ENCODE measurements around the gene TXNL4B.

TXNL4B gene

GRCh38 chr16:72093448-72094265 is at the start of gene TXNL4B, which contains the start of gene DHX38 (continued):
- TF ChIP-seq ZNF561 (tag by site-specific recombination; IDR thresholded peaks at IDR 0.05; ENCODE audit: borderline replicate concordance) (peak; percentile 80), GLIS2 (tag by site-specific recombination; IDR thresholded peaks at IDR 0.05) (no peak), ZNF24 (tag by site-specific recombination; IDR thresholded peaks at IDR 0.05) (0 out of 2 replicates have a peak, but pooled peaks have one; percentile 18), ZNF830 (tag by site-specific recombination; IDR thresholded peaks at IDR 0.05; ENCODE audit: low read depth) (no peak), ZNF239 (tag by site-specific recombination; IDR thresholded peaks at IDR 0.05) (no peak), ZNF777 (tag by site-specific recombination; IDR thresholded peaks at IDR 0.05; ENCODE audit: borderline replicate concordance) (no peak), YY2 (tag by site-specific recombination; IDR thresholded peaks at IDR 0.05) (peak; percentile 89), ZFHX2 (tag by site-specific recombination; conservative IDR thresholded peaks at IDR 0.05) (peak; percentile 51), ZNF629 (tag by site-specific recombination; IDR thresholded peaks at IDR 0.05) (no peak), ZNF610 (tag by site-specific recombination; IDR thresholded peaks at IDR 0.05; ENCODE audit: borderline replicate concordance) (no peak), ZNF433 (tag by site-specific recombination; IDR thresholded peaks at IDR 0.05; ENCODE audit: low read depth) (no peak), SCRT2 (tag by site-specific recombination; IDR thresholded peaks at IDR 0.05) (peak; percentile 81), ZNF2 (tag by site-specific recombination; IDR thresholded peaks at IDR 0.05) (0 out of 2 replicates have a peak, but pooled peaks have one; percentile 27), ZBTB21 (tag by site-specific recombination; IDR thresholded peaks at IDR 0.05) (no peak), ZNF660 (tag by site-specific recombination; IDR thresholded peaks at IDR 0.05) (peak; percentile 69), ZBTB26 (tag by site-specific recombination; optimal IDR thresholded peaks at IDR 0.05) (peak; percentile 22), OVOL3 (tag by site-specific recombination; IDR thresholded peaks at IDR 0.05) (0 out of 2 replicates have a peak, but pooled peaks have one; percentile 45), KLF17 (tag by site-specific recombination; IDR thresholded peaks at IDR 0.05) (peak; percentile 44; the same call in 1 of the 2 replicates), KLF1 (tag by site-specific recombination; IDR thresholded peaks at IDR 0.05) (peak; percentile 46), ZNF555 (tag by site-specific recombination; conservative IDR thresholded peaks at IDR 0.05) (no peak), ZNF114 (tag by site-specific recombination; IDR thresholded peaks at IDR 0.05) (no peak), ZNF473 (tag by site-specific recombination; IDR thresholded peaks at IDR 0.05) (no peak), SP2 (tag by site-specific recombination; IDR thresholded peaks at IDR 0.05) (peak; percentile 98), ZNF580 (tag by site-specific recombination; IDR thresholded peaks at IDR 0.05) (peak; percentile 81; the same call in 1 of the 2 replicates), ZNF549 (tag by site-specific recombination; IDR thresholded peaks at IDR 0.05) (no peak), ZBTB20 (tag by site-specific recombination; IDR thresholded peaks at IDR 0.05) (peak; percentile 59), ZNF23 (tag by site-specific recombination; IDR thresholded peaks at IDR 0.05; ENCODE audit: borderline replicate concordance) (no peak)
- TF ChIP-seq, protein P1, sequence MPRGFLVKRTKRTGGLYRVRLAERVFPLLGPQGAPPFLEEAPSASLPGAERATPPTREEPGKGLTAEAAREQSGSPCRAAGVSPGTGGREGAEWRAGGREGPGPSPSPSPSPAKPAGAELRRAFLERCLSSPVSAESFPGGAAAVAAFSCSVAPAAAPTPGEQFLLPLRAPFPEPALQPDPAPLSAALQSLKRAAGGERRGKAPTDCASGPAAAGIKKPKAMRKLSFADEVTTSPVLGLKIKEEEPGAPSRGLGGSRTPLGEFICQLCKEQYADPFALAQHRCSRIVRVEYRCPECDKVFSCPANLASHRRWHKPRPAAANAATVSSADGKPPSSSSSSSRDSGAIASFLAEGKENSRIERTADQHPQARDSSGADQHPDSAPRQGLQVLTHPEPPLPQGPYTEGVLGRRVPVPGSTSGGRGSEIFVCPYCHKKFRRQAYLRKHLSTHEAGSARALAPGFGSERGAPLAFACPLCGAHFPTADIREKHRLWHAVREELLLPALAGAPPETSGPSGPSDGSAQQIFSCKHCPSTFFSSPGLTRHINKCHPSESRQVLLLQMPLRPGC (tag by site-specific recombination; IDR thresholded peaks at IDR 0.05), result no peak
- TF ChIP-seq, protein P2, sequence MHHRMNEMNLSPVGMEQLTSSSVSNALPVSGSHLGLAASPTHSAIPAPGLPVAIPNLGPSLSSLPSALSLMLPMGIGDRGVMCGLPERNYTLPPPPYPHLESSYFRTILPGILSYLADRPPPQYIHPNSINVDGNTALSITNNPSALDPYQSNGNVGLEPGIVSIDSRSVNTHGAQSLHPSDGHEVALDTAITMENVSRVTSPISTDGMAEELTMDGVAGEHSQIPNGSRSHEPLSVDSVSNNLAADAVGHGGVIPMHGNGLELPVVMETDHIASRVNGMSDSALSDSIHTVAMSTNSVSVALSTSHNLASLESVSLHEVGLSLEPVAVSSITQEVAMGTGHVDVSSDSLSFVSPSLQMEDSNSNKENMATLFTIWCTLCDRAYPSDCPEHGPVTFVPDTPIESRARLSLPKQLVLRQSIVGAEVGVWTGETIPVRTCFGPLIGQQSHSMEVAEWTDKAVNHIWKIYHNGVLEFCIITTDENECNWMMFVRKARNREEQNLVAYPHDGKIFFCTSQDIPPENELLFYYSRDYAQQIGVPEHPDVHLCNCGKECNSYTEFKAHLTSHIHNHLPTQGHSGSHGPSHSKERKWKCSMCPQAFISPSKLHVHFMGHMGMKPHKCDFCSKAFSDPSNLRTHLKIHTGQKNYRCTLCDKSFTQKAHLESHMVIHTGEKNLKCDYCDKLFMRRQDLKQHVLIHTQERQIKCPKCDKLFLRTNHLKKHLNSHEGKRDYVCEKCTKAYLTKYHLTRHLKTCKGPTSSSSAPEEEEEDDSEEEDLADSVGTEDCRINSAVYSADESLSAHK (tag by site-specific recombination; IDR thresholded peaks at IDR 0.05), result 0 out of 2 replicates have a peak, but pooled peaks have one; percentile 9

Data from HEK293 (cell line).